Femur (tissue), 1 donor: ENCODE measurements around the gene SRBD1.

ENCODE experiments used
- DNase-seq: peaks from one replicate; pipeline ENCODE4 v3.0.0-alpha.2; 2017

SRBD1 gene

DNA sequence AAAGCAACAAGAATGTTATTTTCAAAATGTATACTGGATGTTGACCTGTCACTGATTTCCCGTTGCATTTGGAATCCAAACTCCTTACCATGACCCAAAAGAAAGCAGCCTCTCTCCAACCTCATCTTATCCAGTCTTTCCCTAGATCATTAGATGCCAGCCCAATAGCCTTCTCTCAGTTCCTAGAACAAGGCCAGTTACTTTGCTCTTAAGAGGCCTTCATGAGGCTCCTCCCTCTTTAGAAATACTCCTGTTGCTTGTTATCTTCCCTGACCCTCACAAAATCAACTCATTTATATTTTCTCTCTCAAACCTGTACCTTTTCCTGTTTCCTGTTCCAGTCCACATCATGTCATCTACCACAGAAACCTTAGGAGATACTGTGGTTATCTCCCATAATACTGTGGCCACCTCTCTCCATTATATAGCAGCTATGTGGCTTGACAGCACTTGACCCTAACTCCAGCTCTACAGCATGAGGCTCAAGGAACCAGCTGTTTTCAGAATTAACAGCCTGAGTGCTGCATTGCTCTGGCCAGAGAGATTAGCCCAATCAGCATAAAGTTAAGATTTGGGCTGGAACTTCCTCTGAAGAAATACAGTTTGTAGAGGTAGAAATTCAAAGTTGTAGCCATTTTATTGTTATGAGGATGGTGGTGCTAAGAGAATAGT lies 22.8 kb downstream of the SRBD1 start:
- DNase-seq: no peak

- DNase-seq: no peak
Measured at GRCh38 chr2:45586600-45586999, 24.5 kb downstream of the SRBD1 start.

- DNase-seq: no peak
Measured at GRCh38 chr2:45585267-45585861, 25.7 kb downstream of the SRBD1 start.

DNA sequence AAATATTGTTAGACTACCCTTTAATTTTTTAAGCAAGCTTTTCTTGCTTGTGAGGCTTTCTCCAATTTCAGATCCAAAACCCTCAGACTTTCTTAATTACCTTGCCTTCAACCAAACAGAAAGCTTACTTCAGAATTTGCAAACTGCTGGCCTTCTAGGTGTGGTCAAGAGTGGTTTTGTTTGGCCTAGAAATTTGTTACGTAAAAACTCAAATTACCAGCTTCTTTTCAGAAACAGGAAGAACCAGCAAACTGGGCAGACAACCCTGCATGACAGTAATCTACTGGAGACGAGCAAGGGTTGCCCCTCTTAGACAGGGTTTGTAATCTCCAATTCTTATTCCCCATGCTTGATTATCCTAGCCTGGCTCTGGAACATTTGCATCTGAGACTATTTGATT lies 27.1 kb downstream of the SRBD1 start:
- no peak for DNase-seq

DNA sequence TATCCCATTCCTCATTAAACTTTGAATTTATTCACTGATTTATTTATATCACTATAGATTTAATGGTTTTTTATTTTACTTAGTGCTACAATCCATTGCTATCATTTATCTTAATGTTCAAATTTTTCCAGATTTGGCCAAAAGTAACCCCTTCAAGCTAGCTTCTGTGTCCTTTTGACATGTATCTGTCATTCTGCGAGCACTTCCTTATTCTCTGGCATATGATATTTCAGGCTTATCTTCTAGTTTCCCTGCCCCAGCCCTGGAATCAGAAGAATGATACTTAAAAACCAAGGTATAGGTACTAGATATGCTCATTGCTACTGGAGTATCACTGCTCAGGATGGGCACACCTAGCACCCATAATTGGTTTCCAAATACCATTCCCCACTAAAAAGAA lies 28.5 kb downstream of the SRBD1 start:
- DNase-seq: no peak

- DNase-seq: no peak
Measured at GRCh38 chr2:45578056-45578843, 32.8 kb downstream of the SRBD1 start.

DNA sequence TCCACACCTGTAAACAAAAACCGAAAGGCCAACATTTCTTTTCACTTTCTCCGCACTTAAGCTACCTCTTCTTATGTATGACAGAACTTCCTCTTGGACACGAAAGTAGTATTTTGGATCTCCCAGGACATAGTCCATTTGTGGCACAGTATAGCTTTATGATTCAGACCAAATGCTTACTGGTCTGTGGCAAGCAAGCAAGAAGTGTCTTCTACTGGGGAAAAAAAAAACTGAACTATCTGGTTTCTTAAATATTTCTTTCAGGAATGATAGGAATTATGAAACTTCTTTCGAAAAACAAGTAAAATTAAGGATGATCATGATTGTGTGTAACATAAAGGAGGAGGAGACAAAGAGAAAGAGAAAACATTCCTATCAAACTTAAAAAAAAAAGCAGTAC lies 33.6 kb downstream of the SRBD1 start:
- no peak for DNase-seq

DNA sequence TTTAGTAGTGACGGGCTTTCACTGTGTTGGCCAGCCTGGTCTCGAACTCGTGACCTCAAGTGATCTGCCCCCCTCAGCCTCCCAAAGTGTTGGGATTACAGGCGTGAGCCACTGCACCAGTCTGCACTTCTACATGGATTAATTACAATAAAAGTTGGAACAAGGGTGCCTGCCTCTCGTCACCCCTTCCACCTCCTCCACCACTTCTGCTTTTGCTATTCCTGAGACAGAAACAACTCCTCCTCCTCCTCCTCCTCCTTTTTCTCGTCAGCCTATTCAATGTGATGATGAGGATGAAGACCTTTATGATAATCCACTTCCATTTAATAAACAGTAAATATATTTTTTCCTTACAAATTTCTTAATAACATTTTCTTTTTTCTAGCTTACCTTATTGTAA lies 35.2 kb downstream of the SRBD1 start:
- no peak for DNase-seq

- DNase-seq: no peak
Measured at GRCh38 chr2:45572979-45573378, 38.1 kb downstream of the SRBD1 start.

DNA sequence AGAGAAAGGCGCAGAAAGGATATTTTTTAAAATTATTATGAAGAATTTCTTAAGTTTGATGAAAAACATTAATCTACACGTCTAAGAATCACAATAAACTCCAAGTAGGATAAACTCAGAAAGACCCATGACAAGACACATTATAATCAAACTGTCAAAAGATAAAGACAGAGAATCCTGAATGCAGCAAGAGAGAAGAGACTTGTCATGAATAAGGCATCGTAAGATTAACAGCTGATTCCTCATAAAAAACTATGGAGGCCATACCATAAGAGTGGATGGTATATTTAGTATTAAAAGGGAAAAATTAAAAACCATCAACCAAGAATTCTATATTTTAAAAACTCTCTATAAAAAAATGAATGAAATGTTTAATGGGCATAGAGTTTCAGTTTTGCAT lies 39.1 kb downstream of the SRBD1 start:
- DNase-seq: no peak

DNA sequence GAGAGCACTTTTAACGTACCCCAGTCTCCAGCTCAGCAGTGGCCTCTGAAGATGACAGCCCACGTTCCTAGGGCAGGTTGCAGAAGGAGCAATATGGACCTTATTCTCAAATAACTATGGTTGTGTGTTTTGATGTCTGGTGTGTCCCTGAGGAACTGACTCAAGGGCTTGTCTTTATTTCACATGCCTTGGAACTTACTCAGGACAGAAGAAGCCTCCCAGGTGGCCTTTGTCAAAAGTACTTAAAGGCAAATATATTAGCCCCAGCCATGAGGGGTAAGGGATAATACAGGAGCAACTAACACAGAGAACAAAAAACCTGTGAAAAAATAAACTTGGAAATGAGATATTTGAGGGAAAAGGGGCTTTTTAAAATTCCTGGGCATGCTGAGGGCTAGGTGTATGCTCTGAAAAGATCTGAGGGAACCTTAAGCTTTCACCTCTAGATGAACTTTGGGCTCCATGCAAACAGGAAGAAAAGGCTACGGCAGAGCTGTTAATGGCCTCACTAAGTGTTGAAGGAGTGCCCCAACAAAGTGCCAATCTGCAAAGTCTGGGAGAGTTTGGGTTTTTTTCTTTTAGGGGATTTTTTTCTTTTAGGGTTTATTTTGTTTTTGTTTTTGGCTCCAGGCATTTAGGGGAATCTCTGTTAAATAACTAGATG lies 40.3 kb downstream of the SRBD1 start:
- DNase-seq: no peak

- no peak for DNase-seq
Measured at GRCh38 chr2:45568935-45569334, 42.1 kb downstream of the SRBD1 start.

DNA sequence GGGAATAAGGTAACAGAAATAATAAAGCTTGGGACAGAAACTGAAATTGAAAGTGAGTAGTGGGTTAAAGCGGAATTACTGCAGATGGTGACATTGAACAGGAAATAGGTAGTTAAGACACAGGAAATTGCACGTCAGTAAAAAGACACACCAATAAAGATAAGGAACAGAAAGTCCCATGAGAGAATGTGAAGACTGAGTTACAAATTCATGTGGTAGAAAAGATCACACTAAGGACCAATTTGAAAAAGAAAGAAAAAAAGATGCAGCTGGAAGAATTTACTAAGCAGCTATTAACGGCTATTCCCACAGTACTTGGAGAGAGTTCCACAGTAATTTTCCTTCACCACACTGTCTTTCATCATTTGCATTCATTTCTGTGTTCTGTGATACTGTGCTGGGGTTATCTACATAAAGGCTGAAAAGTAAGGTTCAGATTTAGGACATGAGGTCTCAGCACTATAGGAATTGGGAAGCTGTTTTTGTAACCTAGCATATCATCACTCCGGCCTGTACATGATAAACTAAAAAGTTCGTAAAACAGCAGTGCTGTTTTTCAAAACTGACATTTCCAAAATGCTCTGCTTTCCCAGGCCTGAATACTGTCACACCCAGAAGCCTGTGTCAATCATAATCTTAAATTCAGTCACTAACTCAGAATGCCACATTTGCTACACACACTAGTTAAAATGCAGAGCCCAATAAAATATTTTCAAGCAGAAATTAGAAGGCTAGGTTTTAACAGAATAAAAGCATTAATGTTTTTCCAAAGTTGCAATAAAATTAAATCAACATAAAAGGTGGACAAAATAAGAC lies 42.9 kb downstream of the SRBD1 start:
- DNase-seq: no peak

- no peak for DNase-seq
Measured at GRCh38 chr2:45567288-45567963, 43.6 kb downstream of the SRBD1 start.

GRCh38 chr2:45559436-45559835 lies 51.6 kb downstream of the SRBD1 start:
- DNase-seq: no peak

GRCh38 chr2:45554742-45555140 lies 56.3 kb downstream of the SRBD1 start:
- DNase-seq: no peak

GRCh38 chr2:45554073-45554741 lies 56.9 kb downstream of the SRBD1 start:
- no peak for DNase-seq

GRCh38 chr2:45551862-45552261 lies 59.2 kb downstream of the SRBD1 start:
- DNase-seq: no peak

- no peak for DNase-seq
Measured at GRCh38 chr2:45545943-45546342, 65.1 kb downstream of the SRBD1 start.

DNA sequence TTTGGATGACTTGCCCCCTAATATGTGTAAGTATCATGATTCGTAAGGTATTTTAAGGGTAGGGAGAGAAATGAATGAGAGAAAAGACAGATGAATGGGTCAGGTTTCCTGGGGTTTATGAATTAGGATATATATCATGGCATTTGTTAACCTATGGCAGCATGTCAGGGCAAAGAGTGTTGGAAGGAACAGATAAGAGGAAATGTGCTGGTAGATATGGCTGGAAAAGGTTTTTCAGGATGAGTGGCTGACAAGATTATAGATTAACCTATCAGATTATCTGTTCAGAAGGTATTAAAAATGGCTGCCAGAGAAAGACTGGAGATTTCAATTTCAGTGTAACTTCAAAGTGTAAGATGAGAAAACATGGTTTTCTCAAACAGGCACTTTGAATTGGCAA lies 67.8 kb downstream of the SRBD1 start:
- DNase-seq: no peak

GRCh38 chr2:45542013-45542412 lies 69.1 kb downstream of the SRBD1 start:
- no peak for DNase-seq

DNA sequence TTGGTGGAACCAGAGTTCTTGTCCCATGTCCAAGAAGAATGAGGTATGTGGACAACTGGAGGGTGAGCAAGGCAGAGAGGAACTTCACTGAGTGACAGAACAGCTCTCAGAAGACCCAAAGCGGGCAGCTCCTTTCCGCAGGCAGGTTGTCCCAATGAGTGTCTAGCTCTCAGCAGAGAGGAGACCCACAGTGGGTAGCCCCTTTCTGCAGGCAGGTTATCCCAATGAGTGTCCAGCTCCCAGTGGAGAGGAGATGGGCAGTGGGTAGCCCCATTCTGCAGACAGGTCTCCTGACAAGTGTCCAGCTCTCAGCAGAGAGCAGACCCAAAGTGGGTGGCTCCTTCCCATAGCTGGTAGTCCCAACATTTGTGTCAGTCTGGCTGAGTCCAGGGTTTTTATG lies 69.6 kb downstream of the SRBD1 start:
- no peak for DNase-seq
